Measurements from ENCODE around the gene S100B. TPM values are rescaled to one million over a fixed set of nuclear protein-coding genes. Genes with fewer than 3 reads are reported as not detected.

Gene S100B
- total and polyA plus RNA-seq, 2 of the 13 experiments (the other 11 are each of a cell fraction or from before 2014, with no cell fraction given), result not detected

DNA sequence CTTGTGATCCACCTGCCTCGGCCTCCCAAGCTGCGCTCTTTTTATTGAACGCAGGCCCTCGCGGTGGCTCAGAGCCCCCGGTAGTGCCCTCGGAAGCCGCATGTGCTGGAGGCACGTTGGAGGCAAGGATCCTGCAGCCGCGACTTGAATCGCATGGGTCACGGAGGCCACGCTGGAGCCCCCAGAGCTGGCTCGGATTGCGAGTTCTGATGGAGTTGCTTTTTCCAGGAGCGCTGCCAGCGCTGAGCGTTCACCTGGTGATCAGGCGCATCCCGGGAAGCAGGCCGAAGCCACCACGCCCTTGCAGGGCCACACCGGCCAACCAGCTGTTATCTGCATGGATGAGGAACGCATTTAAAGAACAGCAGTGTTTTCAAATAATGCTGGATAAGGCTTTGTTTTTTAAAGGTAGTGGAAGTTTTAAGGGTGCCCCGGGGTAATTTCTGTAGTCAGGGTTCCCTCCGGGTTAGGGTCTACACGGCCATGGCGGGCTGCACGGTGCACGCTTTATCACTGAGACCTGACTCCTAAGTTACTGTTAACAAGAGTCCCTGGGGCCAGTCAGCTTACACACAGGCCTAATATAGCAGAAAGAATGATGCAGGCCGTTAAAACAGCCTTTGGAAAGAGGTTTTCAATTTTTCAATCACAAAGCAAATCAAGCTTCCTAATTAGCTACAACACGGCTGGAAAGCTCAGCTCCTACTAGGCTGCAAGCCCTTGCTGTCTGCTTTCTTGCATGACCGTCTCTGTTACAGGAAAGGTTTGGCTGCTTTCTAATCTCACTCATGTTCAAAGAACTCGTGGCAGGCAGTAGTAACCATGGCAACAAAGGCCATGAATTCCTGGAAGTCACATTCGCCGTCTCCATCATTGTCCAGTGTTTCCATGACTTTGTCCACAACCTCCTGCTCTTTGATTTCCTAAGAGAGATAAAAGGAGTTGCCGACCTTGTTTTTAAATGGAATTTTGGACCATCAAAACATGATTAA lies 6.0 kb downstream of the S100B start (continued):
- TF ChIP-seq, protein P1, sequence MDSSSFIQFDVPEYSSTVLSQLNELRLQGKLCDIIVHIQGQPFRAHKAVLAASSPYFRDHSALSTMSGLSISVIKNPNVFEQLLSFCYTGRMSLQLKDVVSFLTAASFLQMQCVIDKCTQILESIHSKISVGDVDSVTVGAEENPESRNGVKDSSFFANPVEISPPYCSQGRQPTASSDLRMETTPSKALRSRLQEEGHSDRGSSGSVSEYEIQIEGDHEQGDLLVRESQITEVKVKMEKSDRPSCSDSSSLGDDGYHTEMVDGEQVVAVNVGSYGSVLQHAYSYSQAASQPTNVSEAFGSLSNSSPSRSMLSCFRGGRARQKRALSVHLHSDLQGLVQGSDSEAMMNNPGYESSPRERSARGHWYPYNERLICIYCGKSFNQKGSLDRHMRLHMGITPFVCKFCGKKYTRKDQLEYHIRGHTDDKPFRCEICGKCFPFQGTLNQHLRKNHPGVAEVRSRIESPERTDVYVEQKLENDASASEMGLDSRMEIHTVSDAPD (CRISPR knock-in tag; IDR thresholded peaks at IDR 0.05), result no peak
- TF ChIP-seq ZNF562 (CRISPR knock-in tag; IDR thresholded peaks at IDR 0.05; ENCODE audit: borderline replicate concordance) (no peak), TEAD3 (CRISPR knock-in tag; optimal IDR thresholded peaks at IDR 0.05; ENCODE audit: borderline replicate concordance) (peak; percentile 63), NCOA5 (CRISPR knock-in tag; IDR thresholded peaks at IDR 0.05) (no peak), ZNF878 (CRISPR knock-in tag; IDR thresholded peaks at IDR 0.05) (0 out of 2 replicates have a peak, but pooled peaks have one; percentile 32), AHR (CRISPR knock-in tag; IDR thresholded peaks at IDR 0.05) (no peak), REPIN1 (CRISPR knock-in tag; IDR thresholded peaks at IDR 0.05; ENCODE audit: borderline replicate concordance, low read depth) (no peak), EEA1 (CRISPR knock-in tag; IDR thresholded peaks at IDR 0.05; ENCODE audit: borderline replicate concordance) (no peak), ZNF816 (CRISPR knock-in tag; IDR thresholded peaks at IDR 0.05; ENCODE audit: borderline replicate concordance) (no peak), ZNF256 (CRISPR knock-in tag; conservative IDR thresholded peaks at IDR 0.05) (no peak)
- TF ChIP-seq, protein P2, sequence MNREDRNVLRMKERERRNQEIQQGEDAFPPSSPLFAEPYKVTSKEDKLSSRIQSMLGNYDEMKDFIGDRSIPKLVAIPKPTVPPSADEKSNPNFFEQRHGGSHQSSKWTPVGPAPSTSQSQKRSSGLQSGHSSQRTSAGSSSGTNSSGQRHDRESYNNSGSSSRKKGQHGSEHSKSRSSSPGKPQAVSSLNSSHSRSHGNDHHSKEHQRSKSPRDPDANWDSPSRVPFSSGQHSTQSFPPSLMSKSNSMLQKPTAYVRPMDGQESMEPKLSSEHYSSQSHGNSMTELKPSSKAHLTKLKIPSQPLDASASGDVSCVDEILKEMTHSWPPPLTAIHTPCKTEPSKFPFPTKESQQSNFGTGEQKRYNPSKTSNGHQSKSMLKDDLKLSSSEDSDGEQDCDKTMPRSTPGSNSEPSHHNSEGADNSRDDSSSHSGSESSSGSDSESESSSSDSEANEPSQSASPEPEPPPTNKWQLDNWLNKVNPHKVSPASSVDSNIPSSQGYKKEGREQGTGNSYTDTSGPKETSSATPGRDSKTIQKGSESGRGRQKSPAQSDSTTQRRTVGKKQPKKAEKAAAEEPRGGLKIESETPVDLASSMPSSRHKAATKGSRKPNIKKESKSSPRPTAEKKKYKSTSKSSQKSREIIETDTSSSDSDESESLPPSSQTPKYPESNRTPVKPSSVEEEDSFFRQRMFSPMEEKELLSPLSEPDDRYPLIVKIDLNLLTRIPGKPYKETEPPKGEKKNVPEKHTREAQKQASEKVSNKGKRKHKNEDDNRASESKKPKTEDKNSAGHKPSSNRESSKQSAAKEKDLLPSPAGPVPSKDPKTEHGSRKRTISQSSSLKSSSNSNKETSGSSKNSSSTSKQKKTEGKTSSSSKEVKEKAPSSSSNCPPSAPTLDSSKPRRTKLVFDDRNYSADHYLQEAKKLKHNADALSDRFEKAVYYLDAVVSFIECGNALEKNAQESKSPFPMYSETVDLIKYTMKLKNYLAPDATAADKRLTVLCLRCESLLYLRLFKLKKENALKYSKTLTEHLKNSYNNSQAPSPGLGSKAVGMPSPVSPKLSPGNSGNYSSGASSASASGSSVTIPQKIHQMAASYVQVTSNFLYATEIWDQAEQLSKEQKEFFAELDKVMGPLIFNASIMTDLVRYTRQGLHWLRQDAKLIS (CRISPR knock-in tag; IDR thresholded peaks at IDR 0.05), result no peak
- TF ChIP-seq, protein P3, sequence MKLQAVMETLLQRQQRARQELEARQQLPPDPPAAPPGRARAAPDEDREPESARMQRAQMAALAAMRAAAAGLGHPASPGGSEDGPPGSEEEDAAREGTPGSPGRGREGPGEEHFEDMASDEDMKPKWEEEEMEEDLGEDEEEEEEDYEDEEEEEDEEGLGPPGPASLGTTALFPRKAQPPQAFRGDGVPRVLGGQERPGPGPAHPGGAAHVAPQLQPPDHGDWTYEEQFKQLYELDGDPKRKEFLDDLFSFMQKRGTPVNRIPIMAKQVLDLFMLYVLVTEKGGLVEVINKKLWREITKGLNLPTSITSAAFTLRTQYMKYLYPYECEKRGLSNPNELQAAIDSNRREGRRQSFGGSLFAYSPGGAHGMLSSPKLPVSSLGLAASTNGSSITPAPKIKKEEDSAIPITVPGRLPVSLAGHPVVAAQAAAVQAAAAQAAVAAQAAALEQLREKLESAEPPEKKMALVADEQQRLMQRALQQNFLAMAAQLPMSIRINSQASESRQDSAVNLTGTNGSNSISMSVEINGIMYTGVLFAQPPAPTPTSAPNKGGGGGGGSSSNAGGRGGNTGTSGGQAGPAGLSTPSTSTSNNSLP (IDR thresholded peaks at IDR 0.05; ENCODE audit: low read depth, low read length), result peak; percentile 66
- TF ChIP-seq, protein P4, sequence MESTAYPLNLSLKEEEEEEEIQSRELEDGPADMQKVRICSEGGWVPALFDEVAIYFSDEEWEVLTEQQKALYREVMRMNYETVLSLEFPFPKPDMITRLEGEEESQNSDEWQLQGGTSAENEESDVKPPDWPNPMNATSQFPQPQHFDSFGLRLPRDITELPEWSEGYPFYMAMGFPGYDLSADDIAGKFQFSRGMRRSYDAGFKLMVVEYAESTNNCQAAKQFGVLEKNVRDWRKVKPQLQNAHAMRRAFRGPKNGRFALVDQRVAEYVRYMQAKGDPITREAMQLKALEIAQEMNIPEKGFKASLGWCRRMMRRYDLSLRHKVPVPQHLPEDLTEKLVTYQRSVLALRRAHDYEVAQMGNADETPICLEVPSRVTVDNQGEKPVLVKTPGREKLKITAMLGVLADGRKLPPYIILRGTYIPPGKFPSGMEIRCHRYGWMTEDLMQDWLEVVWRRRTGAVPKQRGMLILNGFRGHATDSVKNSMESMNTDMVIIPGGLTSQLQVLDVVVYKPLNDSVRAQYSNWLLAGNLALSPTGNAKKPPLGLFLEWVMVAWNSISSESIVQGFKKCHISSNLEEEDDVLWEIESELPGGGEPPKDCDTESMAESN (CRISPR knock-in tag; conservative IDR thresholded peaks at IDR 0.05), result no peak
- TF ChIP-seq, protein P5, sequence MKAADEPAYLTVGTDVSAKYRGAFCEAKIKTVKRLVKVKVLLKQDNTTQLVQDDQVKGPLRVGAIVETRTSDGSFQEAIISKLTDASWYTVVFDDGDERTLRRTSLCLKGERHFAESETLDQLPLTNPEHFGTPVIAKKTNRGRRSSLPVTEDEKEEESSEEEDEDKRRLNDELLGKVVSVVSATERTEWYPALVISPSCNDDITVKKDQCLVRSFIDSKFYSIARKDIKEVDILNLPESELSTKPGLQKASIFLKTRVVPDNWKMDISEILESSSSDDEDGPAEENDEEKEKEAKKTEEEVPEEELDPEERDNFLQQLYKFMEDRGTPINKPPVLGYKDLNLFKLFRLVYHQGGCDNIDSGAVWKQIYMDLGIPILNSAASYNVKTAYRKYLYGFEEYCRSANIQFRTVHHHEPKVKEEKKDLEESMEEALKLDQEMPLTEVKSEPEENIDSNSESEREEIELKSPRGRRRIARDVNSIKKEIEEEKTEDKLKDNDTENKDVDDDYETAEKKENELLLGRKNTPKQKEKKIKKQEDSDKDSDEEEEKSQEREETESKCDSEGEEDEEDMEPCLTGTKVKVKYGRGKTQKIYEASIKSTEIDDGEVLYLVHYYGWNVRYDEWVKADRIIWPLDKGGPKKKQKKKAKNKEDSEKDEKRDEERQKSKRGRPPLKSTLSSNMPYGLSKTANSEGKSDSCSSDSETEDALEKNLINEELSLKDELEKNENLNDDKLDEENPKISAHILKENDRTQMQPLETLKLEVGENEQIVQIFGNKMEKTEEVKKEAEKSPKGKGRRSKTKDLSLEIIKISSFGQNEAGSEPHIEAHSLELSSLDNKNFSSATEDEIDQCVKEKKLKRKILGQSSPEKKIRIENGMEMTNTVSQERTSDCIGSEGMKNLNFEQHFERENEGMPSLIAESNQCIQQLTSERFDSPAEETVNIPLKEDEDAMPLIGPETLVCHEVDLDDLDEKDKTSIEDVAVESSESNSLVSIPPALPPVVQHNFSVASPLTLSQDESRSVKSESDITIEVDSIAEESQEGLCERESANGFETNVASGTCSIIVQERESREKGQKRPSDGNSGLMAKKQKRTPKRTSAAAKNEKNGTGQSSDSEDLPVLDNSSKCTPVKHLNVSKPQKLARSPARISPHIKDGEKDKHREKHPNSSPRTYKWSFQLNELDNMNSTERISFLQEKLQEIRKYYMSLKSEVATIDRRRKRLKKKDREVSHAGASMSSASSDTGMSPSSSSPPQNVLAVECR (CRISPR knock-in tag; IDR thresholded peaks at IDR 0.05; ENCODE audit: borderline replicate concordance), result no peak

Data from HepG2 (cell line).